OCI-LY3 (cell line): ENCODE results near the gene PRSS23.

ENCODE experiments used
- EZH2phosphoT487 ChIP-seq: fragments of 200-600 bp; shearing (Covaris generic); IDR thresholded peaks from 2 replicates; pipeline ENCODE4 v1.6.1; 2018; ENCODE audit warnings: antibody characterized with exemption, mixed run types, low read depth
- TF ChIP-seq, protein P1 (sequence below): fragments of 200-600, 300-600 bp; sonication (generic); IDR thresholded peaks from 2 replicates; pipeline ENCODE4 v1.5.1; 2014; ENCODE audit warnings: antibody characterized with exemption, low read length, low read depth

GRCh38 chr11:86848132-86848531 lies 47.8 kb downstream of the PRSS23 start:
- TF ChIP-seq, protein P1, sequence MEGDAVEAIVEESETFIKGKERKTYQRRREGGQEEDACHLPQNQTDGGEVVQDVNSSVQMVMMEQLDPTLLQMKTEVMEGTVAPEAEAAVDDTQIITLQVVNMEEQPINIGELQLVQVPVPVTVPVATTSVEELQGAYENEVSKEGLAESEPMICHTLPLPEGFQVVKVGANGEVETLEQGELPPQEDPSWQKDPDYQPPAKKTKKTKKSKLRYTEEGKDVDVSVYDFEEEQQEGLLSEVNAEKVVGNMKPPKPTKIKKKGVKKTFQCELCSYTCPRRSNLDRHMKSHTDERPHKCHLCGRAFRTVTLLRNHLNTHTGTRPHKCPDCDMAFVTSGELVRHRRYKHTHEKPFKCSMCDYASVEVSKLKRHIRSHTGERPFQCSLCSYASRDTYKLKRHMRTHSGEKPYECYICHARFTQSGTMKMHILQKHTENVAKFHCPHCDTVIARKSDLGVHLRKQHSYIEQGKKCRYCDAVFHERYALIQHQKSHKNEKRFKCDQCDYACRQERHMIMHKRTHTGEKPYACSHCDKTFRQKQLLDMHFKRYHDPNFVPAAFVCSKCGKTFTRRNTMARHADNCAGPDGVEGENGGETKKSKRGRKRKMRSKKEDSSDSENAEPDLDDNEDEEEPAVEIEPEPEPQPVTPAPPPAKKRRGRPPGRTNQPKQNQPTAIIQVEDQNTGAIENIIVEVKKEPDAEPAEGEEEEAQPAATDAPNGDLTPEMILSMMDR = no peak
- no peak for TF ChIP-seq EZH2phosphoT487
